ENCODE measurements around the gene WAPL. TPM values are rescaled to one million over a fixed set of nuclear protein-coding genes. Genes with fewer than 3 reads are reported as not detected.

Gene WAPL
- polyA plus RNA-seq, 1 donor (not counting 4 experiments of a cell fraction or from before 2014, with no cell fraction given) = 26.2 TPM

GRCh38 chr10:86511027-86511865, 10.3 kb downstream of the WAPL start:
- H2AFZ ChIP-seq (ENCODE audit: control insufficient read depth, low read length) = no peak overlapping the region
- no peaks in the 10 kb centered on the region for H3K27me3 ChIP-seq (ENCODE audit: control insufficient read depth, extremely low read depth, insufficient read depth, low read length)
- peaks cover 6% of the 10 kb centered on the region for H3K4me1 ChIP-seq (ENCODE audit: control insufficient read depth, extremely low read depth, insufficient read depth, low read length)
- no peak for TF ChIP-seq EZH2 (IDR thresholded peaks at IDR 0.05; ENCODE audit: low read length)
- TF ChIP-seq CTCF (optimal IDR thresholded peaks at IDR 0.05 in 1 of 3, IDR thresholded peaks at IDR 0.05 in 1 of 3, conservative IDR thresholded peaks at IDR 0.05 in 1 of 3; ENCODE audit: extremely low read depth in 1 of 3, insufficient read depth in 2 of 3, low read length in 3 of 3) = no peak
- no peaks in the 10 kb centered on the region for H3K9me1 ChIP-seq (ENCODE audit: control insufficient read depth, extremely low read depth, insufficient read depth, low read length)
- peaks cover 6% of the 10 kb centered on the region for H4K20me1 ChIP-seq (ENCODE audit: control insufficient read depth, extremely low read depth, insufficient read depth, low read length)
- dilution Hi-C loops (cut with MboI; ENCODE audit: extremely low pct_ligation_motif_present, low sequenced_read_pairs) = no loop called here
- DNase-seq (ENCODE audit: low read depth, low spot score) (no peak), FAIRE-seq (no peak)
- peaks cover 97% of the 10 kb centered on the region for H3K79me2 ChIP-seq (ENCODE audit: control insufficient read depth, insufficient read depth, low read length)
- no peaks in the 10 kb centered on the region for H3K9me3 ChIP-seq (ENCODE audit: control insufficient read depth, low read depth, low read length)
- peaks cover 1 to 12% of the 10 kb centered on the region in 2 experiments for H3K36me3 ChIP-seq (ENCODE audit: control insufficient read depth in 2 of 2, extremely low read depth in 1 of 2, insufficient read depth in 2 of 2, low read length in 2 of 2)
- no peak overlapping the region for H3K9ac ChIP-seq (ENCODE audit: control insufficient read depth, extremely low read depth, insufficient read depth, low read length)
- no peak overlapping the region for H3K4me3 ChIP-seq (ENCODE audit: control insufficient read depth in 2 of 3, extremely low read depth in 1 of 3, insufficient read depth in 2 of 3, low read depth in 1 of 3, low read length in 3 of 3)
- H3K4me2 ChIP-seq (ENCODE audit: control insufficient read depth, extremely low read depth, insufficient read depth, low read depth, low read length) = no peak overlapping the region
- no peak overlapping the region for H3K27ac ChIP-seq (ENCODE audit: control insufficient read depth, insufficient read depth, low read length)

- H3K9me3 ChIP-seq (ENCODE audit: control insufficient read depth, low read depth, low read length) = no peaks in the 10 kb centered on the region
- DNase-seq (ENCODE audit: low read depth, low spot score) (no peak), FAIRE-seq (no peak)
- H4K20me1 ChIP-seq (ENCODE audit: control insufficient read depth, extremely low read depth, insufficient read depth, low read length) = peaks cover 8% of the 10 kb centered on the region
- TF ChIP-seq CTCF (optimal IDR thresholded peaks at IDR 0.05 in 1 of 3, IDR thresholded peaks at IDR 0.05 in 1 of 3, conservative IDR thresholded peaks at IDR 0.05 in 1 of 3; ENCODE audit: extremely low read depth in 1 of 3, insufficient read depth in 2 of 3, low read length in 3 of 3) (no peak), EZH2 (IDR thresholded peaks at IDR 0.05; ENCODE audit: low read length) (no peak)
- H3K9ac ChIP-seq (ENCODE audit: control insufficient read depth, extremely low read depth, insufficient read depth, low read length) = no peak overlapping the region
- H3K79me2 ChIP-seq (ENCODE audit: control insufficient read depth, insufficient read depth, low read length) = peaks cover 96% of the 10 kb centered on the region
- dilution Hi-C loops (cut with MboI; ENCODE audit: extremely low pct_ligation_motif_present, low sequenced_read_pairs) = no loop called here
- no peak overlapping the region for H2AFZ ChIP-seq (ENCODE audit: control insufficient read depth, low read length)
- no peaks in the 10 kb centered on the region for H3K27me3 ChIP-seq (ENCODE audit: control insufficient read depth, extremely low read depth, insufficient read depth, low read length)
- no peaks in the 10 kb centered on the region for H3K9me1 ChIP-seq (ENCODE audit: control insufficient read depth, extremely low read depth, insufficient read depth, low read length)
- no peak overlapping the region for H3K27ac ChIP-seq (ENCODE audit: control insufficient read depth, insufficient read depth, low read length)
- H3K4me2 ChIP-seq (ENCODE audit: control insufficient read depth, extremely low read depth, insufficient read depth, low read depth, low read length) = no peak overlapping the region
- H3K4me3 ChIP-seq (ENCODE audit: control insufficient read depth in 2 of 3, extremely low read depth in 1 of 3, insufficient read depth in 2 of 3, low read depth in 1 of 3, low read length in 3 of 3) = no peak overlapping the region
- peaks cover 6% of the 10 kb centered on the region for H3K4me1 ChIP-seq (ENCODE audit: control insufficient read depth, extremely low read depth, insufficient read depth, low read length)
- H3K36me3 ChIP-seq (ENCODE audit: control insufficient read depth in 2 of 2, extremely low read depth in 1 of 2, insufficient read depth in 2 of 2, low read length in 2 of 2) = peaks cover 0 to 9% of the 10 kb centered on the region in 2 experiments
Measured at GRCh38 chr10:86509145-86509544, 12.4 kb downstream of the WAPL start.

Measured in keratinocyte (primary cell).